Bronchial epithelial cell (primary cell): ENCODE measurements around the gene CCDC82. TPM values are rescaled to one million over a fixed set of nuclear protein-coding genes. Genes with fewer than 3 reads are reported as not detected.
A peak's percentile ranks its signal among the peaks of the same experiment; 100 is the strongest.

Experiments
- DNase-seq: peaks from one replicate; pipeline ENCODE4 v3.0.0-alpha.2; 2010; ENCODE audit warnings: low read depth
- FAIRE-seq: peaks from 2 replicates; lab custom pipeline; 2011; peaks lifted over from hg19 to GRCh38; lab: Jason Lieb, UNC
- H3K27me3 ChIP-seq: 2 replicates; pipeline ENCODE4 v1.5.1; 2011; ENCODE audit warnings: low read length; ENCODE audit not compliant: control insufficient read depth, insufficient read depth
- H3K36me3 ChIP-seq: 2 replicates; pipeline ENCODE4 v1.5.1; 2011; ENCODE audit warnings: low read length; ENCODE audit not compliant: control insufficient read depth, insufficient read depth
- H3K4me3 ChIP-seq: 2 replicates; pipeline ENCODE4 v1.5.1; 2011; ENCODE audit warnings: mild to moderate bottlenecking, low read depth, low read length, control low read depth
- total RNA-seq: library from RNA; depleted of rRNA; stranded (reverse); fragments of >200 nt; gene quantifications from 2 replicates; pipeline ENCODE4 v1.2.1, GENCODE V29; 2014
- TF ChIP-seq, protein P1 (sequence below): IDR thresholded peaks from 2 replicates; pipeline ENCODE4 v1.5.1; 2011; ENCODE audit warnings: mild to moderate bottlenecking, moderate library complexity, low read length, control low read depth, inconsistent platforms; ENCODE audit not compliant: insufficient read depth, severe bottlenecking

CCDC82 gene
- total RNA-seq, 1 donor from 2014 or later, result 8.2 TPM

DNA sequence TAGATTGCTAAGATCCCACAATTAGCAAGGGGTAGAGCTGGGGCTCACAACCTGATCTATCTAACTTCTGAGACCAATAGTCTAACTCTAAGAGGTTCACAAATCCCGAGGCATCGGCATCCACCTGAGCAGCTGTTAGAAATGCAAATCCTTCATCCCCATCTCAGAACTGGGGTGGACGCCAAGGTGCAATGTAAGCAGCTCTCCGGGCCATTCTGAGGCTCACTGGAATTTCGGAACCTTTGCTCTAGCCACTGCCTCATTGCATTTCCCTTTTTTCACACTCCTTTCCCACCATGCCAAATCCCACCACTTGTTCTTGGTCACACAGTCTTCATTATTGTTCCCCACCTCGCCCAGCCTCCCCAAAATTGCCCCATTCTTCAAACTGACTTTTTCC, 76.5 kb downstream of the CCDC82 start:
- H3K36me3 ChIP-seq, result no peaks in the 10 kb centered on the region
- DNase-seq, result no peak
- FAIRE-seq, result no peak
- TF ChIP-seq, protein P1, sequence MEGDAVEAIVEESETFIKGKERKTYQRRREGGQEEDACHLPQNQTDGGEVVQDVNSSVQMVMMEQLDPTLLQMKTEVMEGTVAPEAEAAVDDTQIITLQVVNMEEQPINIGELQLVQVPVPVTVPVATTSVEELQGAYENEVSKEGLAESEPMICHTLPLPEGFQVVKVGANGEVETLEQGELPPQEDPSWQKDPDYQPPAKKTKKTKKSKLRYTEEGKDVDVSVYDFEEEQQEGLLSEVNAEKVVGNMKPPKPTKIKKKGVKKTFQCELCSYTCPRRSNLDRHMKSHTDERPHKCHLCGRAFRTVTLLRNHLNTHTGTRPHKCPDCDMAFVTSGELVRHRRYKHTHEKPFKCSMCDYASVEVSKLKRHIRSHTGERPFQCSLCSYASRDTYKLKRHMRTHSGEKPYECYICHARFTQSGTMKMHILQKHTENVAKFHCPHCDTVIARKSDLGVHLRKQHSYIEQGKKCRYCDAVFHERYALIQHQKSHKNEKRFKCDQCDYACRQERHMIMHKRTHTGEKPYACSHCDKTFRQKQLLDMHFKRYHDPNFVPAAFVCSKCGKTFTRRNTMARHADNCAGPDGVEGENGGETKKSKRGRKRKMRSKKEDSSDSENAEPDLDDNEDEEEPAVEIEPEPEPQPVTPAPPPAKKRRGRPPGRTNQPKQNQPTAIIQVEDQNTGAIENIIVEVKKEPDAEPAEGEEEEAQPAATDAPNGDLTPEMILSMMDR, result no peak
- H3K27me3 ChIP-seq, result no peaks in the 10 kb centered on the region
- no peak overlapping the region for H3K4me3 ChIP-seq

DNA sequence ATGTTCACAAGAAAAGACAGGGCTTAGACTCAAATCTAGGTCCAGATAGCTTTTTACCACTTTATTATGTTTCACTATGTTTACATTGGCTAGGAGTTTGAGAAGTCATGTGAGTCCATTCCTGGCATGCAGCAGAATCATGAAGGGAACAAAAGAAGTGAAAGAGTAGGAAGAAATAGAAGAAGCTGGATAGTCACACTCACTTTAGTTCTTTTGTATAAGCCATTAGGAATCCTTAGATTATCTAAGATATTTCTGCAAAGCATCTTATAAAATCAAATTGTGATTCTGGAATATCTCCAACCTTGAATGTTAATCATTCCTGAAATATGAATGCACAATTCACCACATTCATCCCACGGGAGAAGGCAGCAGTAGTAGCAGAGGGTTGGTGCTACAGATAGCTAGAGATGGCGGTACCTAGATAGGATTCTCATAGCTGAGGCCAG, 78.6 kb downstream of the CCDC82 start:
- TF ChIP-seq, protein P1, result no peak
- no peak overlapping the region for H3K4me3 ChIP-seq
- FAIRE-seq, result no peak
- H3K27me3 ChIP-seq, result no peaks in the 10 kb centered on the region
- H3K36me3 ChIP-seq, result no peaks in the 10 kb centered on the region
- peak; percentile 49 for DNase-seq

DNA sequence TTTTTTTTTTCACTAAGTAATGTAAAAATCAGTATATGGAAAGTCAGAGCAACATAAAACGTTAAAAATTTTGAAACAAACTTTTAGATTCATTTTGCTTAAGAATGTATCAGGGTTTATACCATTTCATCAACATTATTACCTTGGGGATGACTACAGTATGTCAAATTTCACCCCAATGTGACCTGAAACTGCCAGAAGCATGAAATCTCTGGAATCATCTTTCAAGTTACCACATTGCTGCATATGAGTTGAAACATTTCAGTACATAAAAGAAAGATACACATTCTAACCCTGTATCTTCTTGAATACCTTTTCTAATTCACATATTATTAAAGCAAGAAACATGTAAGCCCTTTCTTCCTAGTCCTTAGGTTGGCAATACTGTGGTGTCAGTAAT, 79.5 kb downstream of the CCDC82 start:
- DNase-seq, result no peak
- TF ChIP-seq, protein P1, result no peak
- no peak overlapping the region for H3K4me3 ChIP-seq
- FAIRE-seq, result no peak
- no peaks in the 10 kb centered on the region for H3K27me3 ChIP-seq
- no peaks in the 10 kb centered on the region for H3K36me3 ChIP-seq

DNA sequence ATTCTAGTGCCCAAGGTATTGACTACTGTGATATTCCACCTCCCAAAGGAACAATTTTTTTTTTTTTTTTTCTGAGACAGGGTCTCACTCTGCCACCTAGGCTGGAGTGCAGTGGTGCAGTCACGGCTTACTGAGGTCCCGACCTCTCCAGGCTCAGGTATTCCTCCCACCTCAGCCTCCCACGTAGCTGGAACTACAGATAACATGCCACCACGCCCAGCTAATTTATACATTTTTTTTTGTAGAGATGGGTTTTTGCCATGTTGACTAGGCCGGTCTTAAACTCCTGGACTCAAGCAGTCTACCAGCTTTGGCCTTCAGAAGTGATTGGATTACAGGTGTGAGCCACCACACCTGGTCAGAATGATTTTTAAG, 80.1 kb downstream of the CCDC82 start:
- H3K4me3 ChIP-seq, result no peak overlapping the region
- TF ChIP-seq, protein P1, result no peak
- H3K36me3 ChIP-seq, result no peaks in the 10 kb centered on the region
- FAIRE-seq (no peak), DNase-seq (no peak)
- H3K27me3 ChIP-seq, result no peaks in the 10 kb centered on the region

DNA sequence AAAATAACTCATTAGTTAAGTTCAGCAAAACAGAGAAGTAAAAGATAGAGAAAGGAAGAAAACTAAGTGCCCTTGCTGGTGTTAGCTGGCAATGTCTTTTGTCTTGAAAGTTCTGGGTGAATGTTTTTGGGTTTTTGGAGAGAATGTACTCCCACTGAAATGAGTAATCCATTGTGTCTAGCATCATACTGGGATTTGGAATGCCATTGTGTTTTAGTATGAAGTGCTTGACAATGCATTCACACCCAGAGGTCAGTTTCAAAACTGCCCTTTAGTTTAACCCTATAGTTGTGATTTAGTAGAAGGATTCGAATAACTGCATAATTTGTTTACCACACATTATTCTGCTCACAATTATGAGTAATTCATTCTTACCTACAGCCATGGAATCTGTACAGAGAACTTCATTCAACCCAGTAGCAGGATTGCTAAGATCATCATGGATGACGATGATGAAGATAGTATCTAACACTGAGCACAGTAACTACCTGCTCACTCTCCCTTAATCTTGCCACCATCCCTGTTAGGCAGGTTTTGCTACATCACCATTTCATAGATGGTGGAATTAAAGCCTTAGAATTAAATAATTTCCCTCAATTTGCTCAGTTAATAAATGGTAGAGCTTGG, 80.6 kb downstream of the CCDC82 start:
- DNase-seq, result no peak
- FAIRE-seq, result no peak
- TF ChIP-seq, protein P1, result no peak

DNA sequence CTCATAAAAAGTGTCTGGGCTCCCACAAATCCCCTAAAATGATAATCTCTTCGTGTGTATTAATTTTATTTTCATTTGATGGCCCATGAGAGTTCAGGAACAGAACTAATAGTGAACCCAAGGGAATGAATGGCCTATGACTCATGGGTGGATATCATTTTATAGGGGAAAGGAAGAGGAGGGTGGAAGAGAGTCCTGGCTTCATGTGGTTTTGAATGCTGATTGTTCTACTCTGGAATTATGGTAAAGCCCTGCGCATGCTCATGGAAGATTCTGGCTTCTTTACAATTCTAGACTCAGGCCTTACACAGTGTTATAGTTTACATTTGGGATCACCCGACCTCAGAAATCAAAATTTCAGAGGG, 82.0 kb downstream of the CCDC82 start:
- DNase-seq (peak; percentile 91), FAIRE-seq (no peak)
- TF ChIP-seq, protein P1, result no peak
- H3K27me3 ChIP-seq, result no peaks in the 10 kb centered on the region
- no peak overlapping the region for H3K4me3 ChIP-seq
- H3K36me3 ChIP-seq, result no peaks in the 10 kb centered on the region

More for the DNA sequence above, 80.6 kb downstream of the CCDC82 start:
- Histone ChIP-seq H3K4me3 (no peak overlapping the region), H3K27me3 (no peaks in the 10 kb centered on the region), H3K36me3 (no peaks in the 10 kb centered on the region)
